Measurements from ENCODE around the gene SUGCT.

SUGCT gene

DNA sequence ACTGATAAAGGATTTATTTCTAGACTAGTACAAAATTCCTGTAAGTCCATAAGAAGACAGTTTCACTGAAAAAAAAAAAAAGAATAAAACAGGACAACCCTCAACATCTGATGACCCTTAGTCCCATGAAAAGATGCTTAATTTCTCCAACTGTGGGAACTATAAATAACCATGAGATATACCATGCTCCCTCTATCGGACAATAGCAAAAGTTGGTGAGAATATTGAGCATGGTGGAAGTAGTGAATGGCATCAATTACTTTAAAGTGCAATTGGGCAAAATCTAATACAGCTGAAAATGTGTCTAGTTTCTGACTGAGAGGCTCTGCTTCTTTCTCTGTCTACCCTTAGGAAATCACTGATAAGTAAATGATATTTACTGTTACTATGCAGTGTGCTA is 348.8 kb downstream of the SUGCT start:
- no peak for DNase-seq

DNA sequence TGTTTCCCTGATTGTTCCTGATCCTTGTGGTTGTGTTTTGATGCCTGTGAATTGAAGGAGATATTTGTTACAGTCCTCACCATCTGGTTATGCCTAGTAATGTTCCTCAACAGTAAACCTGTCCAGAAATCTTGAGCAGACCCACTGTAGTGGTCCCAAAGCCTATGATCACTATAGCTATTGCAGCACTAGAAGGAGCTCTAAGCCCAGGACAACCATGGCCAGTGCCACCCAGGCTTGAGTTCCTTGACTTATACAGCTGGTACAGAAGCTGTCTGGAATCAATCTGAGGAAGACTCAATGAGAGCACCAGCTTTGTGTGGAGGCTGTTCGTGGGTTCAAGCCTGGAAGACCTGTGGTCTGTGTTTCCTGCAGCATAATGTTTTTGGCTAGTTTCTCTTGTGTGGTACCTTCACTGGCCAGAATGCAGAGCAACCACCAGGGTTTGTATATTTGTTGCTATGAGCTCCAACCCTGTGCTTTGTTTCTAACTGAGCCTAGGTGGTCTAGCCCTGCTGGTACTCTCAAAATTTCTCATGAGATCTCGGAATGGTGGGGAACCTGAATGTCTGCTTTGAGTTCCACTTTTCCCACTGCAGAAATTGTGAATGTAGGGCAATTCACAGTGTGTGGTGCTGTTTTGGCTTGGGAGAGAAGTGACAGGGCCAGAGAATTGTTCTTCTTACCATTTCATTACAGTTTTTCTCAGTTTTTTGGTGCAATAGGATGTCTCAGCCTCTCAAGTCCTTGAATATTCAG is 355.2 kb downstream of the SUGCT start:
- DNase-seq, result no peak

DNA sequence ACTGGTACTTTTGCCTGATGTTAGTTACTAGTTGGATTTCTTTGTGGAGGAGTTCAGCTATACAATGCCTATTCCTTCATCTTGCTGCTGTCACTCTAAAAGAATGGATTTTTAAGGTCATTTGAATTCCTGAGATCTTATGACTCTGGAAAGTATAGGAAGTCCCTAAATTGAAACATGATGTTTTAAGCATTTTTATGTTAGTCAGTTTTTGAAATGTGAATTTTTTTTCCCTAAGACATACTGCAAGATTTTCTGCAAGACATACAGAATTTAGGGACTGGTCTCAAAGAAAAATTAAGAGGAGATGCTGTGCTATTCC is 355.8 kb downstream of the SUGCT start:
- DNase-seq, result no peak

DNA sequence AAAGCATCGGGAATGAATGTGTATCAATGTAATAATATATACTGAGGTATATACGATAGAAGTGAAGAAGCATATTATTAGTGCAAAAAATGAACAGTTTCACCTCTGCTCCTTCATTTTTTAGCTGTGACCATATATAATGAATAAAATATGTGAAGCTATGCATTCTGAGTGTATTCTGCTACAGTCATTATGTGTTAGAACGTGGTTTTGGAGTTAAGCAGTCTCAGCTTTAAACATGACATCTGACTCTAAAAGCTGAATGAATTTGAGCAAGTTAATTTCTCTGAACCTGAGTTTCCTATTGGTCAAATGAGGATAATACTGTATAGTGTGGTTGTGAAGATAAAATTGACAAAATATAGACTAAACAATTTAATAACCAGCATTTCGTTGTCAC is 358.1 kb downstream of the SUGCT start:
- no peak for DNase-seq

DNA sequence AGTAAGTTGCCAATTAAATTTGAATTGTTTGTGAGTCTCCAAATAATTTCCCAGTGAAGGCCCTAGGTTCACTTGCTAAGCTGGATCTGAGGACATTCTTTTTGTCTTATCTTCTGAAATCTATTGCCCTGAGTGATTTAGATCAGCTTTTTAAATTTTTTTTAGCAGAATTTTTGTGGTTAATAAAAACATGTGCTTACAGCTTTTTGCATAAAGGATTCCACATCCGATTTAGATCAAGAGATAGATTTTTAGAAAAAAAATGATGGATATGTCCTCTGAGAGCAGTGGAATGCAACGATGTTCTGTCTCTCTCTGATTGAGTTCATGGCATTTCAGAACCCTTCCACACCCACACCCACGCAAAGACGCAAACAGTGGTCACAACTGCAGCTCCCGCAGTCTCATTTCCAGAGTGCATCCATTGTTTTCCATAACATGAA is 358.8 kb downstream of the SUGCT start:
- DNase-seq, result no peak

DNA sequence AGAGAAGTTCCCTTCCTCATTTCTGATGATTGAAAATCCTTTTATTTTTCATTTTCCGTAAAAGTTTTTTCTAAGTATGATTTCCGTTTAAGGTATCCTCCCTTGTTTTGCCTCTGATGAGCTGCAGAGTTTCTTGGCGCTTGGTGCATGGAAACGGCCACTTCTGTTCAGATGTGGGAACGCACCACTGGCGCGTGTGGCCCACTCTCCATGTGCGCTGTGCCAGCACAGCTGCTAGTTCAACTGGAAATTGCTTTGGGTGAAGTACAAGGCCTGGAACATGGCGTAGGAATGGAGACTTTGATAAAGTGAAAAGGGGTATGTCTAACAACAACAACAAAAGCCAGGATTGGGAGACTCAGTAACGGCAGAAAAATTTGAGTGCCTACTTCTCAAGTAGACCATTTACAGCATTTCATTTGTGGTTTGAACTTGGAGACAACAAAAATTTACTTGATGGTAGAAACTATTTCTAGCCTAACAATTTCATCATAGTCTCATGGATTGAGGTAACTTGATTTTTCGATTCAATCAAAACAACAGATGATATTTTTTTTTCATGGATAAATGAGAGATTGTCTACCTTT is 364.2 kb downstream of the SUGCT start:
- no peak for DNase-seq

DNA sequence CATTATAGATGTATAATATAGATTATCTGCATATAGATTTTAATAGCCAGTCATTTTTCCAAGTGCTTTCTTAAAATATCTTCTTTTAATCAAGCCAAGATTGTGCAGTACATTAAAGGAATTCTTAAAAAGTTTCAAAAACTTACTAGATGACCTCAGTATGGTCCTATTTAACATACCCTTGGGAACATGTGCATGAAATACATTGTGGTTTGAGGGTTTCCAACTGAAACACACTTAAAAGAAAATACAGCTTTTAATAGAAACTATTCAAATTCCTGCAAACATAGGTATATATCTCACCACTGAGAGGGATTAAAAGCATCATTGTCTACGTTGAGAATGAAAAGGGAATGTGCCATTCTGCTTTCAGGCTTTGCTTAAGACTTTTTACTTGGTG is 364.9 kb downstream of the SUGCT start:
- no peak for DNase-seq

DNA sequence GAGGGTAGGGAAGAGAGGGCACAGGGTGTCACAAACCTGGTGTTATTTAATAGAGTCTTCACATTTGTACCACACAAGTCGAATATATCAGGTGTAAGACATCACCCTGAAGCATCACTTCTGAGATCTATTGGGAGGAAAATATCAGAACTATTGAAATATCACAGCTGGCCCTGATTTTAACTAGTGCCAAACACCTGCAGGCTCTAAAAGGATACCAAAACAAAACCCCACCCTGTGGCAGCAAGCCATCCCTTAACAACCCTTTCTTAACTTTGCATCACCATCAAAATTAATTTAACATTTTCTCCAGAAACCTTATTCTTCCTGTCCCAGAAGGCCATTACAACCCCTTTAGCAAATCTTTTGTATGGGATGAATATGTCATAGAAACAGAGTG is 365.4 kb downstream of the SUGCT start:
- no peak for DNase-seq

DNA sequence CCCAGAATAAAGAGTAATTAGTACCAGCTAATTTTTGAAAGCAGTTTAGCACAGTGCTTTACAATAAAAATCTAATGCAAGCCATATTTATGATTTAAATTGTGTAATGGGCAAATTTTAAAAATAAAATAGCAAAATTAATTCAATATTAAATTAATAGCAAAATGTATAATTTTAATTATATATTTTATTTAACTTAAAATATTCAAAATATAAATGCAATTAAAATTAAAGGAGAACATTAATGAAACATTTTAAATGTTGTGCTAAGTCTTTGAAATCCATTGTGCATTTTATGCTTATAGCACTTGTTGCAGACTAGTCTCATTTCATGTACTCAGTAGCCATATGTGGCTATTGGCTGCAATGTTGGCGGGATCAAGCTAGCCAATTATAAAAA is 367.6 kb downstream of the SUGCT start:
- no peak for DNase-seq

DNA sequence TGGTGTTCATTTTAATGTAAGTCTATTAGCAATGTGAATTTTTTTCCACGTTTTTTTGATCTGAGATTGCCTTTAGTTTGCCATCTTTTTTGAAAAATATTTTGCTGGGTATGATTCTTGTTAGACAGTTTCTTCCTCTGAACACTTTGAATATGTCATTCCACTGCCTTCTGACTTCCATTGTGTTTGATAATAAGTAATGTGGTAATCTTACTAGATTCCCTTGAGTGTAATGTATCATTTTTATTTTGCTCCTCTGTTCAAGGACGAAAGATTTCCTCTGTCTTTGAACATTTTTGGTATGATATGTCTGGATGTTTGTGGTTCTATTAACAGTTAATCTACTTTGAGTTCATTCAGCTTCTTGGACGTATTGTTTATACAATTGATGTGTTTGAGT is 371.4 kb downstream of the SUGCT start:
- DNase-seq, result no peak

DNA sequence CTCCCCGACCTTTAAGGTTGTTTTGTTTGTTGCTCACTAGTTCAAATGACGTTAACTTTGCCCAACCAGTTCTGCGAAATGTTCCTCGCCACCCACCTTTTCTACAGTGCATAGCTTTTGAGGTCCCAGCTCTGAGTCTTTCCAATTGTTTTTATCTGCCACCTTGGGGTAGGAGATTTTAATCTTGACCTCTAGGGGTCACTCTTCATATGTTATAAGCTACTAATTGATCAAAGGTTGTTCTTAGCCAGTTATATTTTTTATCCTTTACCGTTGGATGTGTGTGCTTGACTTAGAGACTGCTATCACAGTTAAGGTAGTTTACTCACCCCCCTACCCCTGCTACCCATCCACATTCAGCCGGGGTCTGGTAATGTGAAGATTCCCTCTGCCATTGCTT is 372.4 kb downstream of the SUGCT start:
- no peak for DNase-seq

DNA sequence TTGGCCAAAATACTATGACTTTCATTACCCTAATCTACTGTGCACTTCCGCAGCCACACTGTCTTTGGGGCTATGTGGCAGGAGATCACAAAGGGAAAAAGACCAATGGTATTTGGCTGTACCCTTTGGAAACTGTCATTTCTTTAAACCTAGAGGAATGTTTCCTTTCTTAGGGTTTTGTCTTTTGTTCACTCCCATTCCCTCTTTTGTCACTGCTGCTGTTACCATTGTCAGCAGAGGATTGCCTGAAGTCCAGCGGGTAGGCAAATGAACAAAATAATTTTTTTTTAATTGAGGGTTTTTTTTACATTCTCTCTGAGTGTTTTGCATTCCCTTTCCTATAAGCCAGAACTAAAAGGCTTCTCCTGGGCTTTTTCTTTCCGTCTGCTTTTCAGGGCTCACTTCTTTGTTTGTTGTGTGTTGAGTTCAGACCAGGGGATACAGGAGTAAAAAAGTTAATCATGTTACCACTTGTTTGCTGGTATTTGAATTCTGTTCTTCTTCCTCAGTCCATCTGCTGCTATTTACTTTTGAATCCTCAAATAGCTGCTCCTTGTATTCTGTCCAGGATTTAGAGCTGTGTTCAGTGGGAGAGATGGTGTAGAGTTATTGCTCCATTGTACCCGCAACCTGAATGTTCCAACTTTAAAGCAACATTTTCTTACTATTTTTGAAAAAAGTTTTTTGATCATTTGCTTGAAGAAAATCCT is 374.6 kb downstream of the SUGCT start:
- DNase-seq, result no peak

DNA sequence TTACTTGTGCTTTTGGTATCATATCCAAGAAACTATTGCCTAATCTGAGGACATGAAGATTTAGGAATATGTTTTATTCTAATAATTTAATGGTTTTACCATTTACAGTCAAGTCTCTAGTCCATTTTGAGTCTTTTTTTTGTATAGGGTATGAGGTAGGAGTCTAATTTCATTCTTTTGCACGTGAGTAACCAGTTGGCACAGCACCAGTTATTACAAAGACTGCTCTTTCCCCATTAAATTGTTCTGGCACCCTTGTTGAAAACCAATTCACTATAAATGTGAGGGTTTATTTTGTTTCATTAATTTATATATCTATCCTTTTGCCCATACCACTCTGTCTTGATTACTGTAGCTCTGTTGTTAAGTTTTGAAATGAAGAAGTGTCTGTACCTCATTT is 381.6 kb downstream of the SUGCT start:
- no peak for DNase-seq

DNA sequence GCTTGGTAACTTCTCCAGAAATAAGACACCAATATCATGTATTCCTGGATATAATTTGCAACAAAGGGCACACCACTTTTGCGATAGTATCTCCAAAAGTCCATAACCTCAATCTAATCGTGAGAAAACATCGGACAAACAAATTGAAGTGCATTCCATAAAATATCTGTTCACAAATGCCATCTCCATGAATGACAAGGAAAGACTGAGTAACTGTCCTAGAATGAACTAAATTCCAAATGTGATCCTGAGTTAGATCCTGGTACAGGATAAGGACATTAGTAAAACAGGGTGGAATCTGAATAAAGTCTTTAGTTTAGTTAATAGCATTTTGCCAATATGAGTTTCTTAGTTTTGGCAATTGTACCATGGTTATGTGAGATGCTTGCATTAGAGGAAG is 384.2 kb downstream of the SUGCT start:
- no peak for DNase-seq

DNA sequence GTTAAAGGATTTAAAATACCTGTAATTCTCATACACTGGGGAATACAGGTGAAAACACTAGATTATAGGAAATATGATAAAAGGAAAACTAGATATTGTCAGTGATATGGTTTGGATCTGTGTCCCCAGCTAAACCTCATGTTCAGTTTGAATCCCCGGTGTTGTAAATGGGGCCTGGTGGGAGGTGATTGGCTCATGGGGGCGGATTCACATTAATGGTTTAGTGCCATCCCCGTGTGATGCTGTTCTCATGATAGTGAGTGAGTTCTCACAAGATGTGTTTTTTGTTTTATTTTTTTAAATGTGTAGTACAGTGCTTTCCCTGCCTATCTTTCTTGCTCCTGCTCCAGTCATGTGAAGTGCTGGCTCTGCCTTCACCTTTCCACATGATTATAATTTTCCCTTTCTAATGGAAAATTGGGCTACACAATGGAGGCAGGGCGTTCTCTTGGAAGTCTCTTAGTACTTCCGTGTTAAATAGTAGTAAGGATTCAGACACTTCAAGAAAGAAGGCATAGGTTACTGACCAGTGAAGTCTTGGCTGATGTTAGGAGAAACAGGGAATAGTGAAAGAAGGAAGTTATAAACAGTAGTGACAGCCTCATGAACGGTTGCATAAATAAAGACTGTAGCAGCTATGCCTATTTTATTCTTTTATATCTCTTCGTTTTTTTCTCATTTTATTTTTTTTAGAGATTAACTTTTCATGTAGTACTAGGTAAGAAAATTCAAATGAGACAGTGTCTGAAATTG is 386.4 kb downstream of the SUGCT start:
- no peak for DNase-seq

DNA sequence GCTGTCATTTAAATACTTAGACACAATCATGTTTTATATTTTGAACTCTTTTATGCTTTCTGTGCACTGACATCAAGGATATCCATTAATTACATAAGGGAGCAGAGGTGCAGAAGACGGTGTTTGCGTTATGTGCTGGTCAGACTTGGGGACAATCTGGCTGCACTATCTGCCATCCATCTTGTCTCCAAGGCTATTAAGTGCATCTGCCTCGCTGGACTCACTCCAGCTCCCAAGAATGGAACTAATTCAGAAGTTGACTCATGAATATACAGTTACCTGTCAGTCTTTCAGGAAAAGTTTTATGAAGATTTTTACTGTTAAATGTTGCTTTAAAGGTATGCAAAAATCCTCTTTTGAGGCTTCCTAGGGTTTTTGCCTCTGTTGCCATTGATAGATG is 391.0 kb downstream of the SUGCT start:
- no peak for DNase-seq

DNA sequence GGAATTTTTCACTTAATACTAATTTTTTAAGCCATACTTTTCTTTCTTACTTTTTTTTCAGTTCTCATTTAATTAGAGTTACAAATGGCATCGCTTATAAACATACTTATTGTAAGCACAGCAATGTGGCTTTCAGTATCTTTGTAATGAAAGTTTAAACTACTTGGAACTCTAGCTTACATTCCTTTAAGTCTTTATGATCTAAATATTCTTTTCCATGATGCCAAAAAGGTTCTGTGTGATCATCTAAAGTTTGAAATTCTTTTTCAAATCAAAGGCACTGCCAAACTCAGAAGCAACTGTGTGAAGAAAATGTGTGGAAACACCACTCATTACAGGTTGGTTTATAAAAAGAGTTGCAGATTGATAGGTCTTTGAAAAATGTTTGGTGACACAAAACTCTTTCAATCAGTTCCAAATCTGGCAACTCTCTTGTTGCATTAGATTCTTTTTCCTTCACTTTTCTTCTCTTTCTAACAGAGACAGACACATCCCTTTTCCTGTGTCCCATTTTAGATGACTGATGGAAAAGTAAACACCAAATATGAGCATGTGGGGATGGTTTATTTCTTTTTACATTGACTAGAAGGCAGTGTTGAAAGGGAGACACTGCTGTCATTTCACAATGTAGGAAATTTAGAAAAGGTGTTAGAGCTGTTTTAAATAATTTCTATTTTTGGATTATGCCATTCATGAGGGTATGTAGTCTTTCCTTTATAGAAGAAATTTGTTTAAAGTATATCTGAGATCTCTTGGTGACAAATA is 392.3 kb downstream of the SUGCT start:
- DNase-seq, result no peak

DNA sequence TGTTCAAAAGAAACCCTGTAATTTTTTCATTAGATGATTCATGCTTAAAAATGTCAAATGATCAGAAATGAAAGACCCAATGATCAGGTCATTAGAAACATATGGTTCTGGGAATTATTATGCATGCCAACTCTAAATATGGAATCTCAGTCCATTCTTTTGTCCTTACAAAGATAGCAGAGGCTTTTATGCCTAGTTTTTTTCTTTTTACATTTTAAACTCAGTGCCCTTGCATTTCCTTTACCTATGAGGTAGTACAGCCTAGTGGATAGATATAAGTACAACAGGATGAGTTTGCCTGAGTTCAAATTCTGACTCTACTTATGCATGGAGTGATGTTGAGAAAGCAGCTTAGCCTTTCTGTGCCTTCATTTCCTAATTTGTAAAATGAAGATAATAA is 392.9 kb downstream of the SUGCT start:
- DNase-seq, result no peak

DNA sequence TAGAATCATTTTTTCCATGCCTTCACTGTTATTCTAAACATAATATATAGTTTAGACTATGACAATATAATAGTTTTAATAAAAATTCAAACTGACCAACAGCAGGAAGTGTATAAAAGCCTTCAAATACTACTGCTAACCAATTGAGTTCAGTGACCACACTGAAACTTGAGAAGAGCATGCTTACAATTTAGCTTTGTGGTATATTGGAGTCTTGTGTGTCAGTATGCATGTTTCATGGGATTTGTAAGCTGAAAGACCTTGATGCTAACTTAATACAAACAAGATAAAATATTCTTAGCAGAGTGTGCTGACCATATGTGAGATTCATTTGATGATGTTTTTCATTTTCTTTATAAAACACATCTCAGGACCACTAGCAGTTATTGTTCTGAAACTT is 395.5 kb downstream of the SUGCT start:
- no peak for DNase-seq

DNA sequence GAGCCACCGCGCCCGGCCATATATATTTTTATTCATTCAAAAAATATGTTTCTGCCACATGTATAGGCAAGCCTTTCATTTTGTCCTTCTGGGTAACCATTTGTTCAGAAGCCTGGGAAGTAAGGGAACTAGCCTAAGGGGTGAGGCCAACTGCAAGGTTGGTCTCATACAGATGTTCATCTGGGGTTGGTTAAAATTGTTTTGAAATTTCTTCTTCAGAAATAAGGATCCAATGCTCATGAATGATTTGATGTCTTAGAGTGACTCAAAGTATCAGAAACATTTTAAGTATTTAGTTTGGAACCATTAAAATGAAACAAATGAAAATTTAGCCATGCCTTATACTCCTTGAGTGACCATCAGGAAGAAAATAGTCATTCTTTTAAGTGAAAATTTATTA is 397.2 kb downstream of the SUGCT start:
- no peak for DNase-seq

DNA sequence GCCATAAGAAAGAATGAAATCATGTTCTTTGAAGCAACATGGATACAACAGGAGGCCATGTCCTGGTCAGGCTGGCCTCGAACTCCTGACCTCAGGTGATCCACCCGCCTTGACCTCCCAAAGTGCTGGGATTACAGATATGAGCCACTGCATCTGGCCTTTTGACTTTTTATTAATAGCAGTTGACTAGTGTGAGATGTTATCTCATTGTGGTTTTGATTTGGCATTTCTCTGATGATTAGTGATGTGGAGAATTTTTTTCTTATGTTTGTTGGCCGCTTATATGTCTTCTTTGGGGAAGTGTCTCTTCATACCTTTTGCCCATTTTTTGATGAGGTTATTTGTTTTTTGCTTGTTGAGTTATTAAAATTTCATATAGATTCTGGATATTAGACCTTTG is 400.9 kb downstream of the SUGCT start:
- DNase-seq, result no peak

DNA sequence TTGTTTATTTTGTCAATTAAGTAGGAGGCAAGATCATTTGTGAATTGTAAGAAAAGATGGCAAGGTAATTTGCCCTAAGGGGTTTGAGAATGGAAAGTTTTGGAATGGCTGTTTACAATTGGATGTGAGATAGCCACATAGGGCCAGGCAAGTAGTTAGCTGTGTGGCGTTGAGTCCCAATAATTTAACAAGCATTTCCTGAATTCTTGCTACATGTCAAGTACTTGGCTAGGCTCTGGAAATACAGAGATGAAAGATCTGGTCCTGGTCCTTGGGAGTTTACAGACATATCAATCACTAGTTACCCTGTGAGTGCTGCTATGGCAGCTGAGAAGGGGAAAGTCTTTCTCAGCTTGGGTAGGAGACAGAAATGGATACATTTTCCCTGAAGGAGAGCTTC is 401.6 kb downstream of the SUGCT start:
- DNase-seq, result no peak

DNA sequence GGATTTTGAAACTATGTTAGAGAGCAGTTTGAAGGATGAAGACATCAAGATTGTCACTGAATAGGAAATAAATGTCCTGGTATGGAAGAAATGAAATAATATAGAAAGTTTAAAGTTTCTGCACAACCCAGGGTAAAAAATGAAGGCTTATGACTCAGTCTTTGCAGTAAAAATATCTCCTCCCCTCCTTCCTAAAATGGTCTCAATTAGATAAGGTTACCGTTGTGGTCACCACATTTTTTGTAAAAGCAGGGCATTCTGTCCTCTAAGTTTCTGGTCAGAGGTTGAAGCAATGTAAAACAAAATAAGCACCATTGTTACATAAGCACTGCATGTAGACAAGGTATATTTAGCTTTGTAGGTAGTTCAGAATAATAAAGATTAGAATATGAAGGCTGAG is 403.5 kb downstream of the SUGCT start:
- DNase-seq, result no peak
